ENCODE data around the gene PSMA4. TPM values are rescaled to one million over a fixed set of nuclear protein-coding genes. Genes with fewer than 3 reads are reported as not detected.
A peak's percentile ranks its signal among the peaks of the same experiment; 100 is the strongest.

PSMA4 gene
- total and polyA plus RNA-seq, 2 donors (not counting 1 experiment from before 2014, with no cell fraction given), result 54.6 to 95.9 TPM

DNA sequence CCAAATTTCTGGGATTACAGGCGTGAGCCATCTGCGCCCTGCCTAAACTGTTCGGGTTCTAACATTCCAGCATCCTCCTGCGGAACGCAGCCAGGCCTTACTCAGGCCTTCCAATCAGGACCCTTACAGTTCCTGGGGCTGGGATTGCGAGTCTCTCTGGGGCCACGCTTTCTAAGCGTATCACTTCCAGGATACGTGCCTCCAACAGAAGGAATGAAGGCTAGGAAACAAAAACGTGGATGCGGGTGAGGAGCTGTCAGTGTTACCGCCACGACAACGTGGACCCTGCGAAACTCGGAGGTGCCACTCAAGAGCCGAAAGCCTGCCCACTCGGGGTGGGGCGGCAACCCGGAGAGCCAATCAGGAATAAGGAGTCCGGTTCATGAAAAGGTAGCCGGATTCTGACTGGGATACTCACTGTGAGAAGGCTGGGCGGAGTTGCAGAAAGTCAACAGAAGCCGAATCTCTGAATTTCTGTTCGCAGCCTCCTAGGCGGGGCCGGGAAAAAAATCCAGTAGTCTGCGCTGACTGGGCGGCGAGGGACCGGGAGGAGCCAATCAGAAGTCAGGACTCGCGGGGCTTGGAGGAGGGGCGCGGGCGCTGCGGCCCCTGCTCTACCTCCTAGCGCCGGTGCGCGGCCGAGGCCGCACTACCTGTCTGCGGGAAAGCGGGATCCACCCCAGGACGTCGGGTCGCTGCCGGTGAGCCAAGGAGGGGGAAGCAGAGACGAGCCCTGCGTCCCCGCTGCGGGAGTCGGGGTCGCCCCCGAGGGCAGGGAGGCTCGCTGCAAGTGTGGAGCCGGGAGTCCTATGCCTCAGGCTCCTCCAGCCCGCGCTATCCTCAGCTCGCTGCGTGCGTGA is 33.0 kb upstream of the PSMA4 start, which contains the start of gene HYKK:
Gene HYKK (plus strand): TSS at position 607 of the 860 bp plus-strand sequence. CDS start 5,512 bp downstream, outside the sequence.
- TF ChIP-seq, protein P1, sequence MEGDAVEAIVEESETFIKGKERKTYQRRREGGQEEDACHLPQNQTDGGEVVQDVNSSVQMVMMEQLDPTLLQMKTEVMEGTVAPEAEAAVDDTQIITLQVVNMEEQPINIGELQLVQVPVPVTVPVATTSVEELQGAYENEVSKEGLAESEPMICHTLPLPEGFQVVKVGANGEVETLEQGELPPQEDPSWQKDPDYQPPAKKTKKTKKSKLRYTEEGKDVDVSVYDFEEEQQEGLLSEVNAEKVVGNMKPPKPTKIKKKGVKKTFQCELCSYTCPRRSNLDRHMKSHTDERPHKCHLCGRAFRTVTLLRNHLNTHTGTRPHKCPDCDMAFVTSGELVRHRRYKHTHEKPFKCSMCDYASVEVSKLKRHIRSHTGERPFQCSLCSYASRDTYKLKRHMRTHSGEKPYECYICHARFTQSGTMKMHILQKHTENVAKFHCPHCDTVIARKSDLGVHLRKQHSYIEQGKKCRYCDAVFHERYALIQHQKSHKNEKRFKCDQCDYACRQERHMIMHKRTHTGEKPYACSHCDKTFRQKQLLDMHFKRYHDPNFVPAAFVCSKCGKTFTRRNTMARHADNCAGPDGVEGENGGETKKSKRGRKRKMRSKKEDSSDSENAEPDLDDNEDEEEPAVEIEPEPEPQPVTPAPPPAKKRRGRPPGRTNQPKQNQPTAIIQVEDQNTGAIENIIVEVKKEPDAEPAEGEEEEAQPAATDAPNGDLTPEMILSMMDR (IDR thresholded peaks at IDR 0.05), result no peak
- no peak for TF ChIP-seq EZH2 (IDR thresholded peaks at IDR 0.05; ENCODE audit: borderline replicate concordance, insufficient read depth, low read depth, low read length, poor library complexity, severe bottlenecking)
- ATAC-seq (ENCODE audit: low read depth) (peak; percentile 80), DNase-seq (peak; percentile 63)
- POLR2A ChIA-PET, result no interaction called here
- WGBS (ENCODE audit: insufficient coverage), result 4% methylated on average over 63 of the region's 63 CpGs
- peak within 1 kb of the TSS; percentile 90 for H3K4me3 Mint-ChIP-seq
- H3K27me3 Mint-ChIP-seq, result peaks cover 20% of the 10 kb centered on the region
- Histone ChIP-seq H3K4me2 (replicated peaks; ENCODE audit: low read depth, low read length, poor library complexity, severe bottlenecking) (peak within 1 kb of the TSS; percentile 91), H3K4me3 (ENCODE audit: control extremely low read depth in 1 of 5, extremely low read depth in 1 of 5, insufficient read depth in 1 of 5, low read depth in 2 of 5, low read length in 4 of 5) (peak within 1 kb of the TSS; percentile 60 to 96 (median 70)), H3K36me3 (replicated peaks in 1 of 2; ENCODE audit: control extremely low read depth in 1 of 2, control insufficient read depth in 1 of 2, extremely low read depth in 1 of 2, insufficient read depth in 2 of 2, low read length in 1 of 2) (no peaks in the 10 kb centered on the region), H3K79me2 (ENCODE audit: control insufficient read depth, insufficient read depth, low read length) (no peaks in the 10 kb centered on the region), H3K27ac (ENCODE audit: low read length in 2 of 2) (no peak within 1 kb of the TSS), H3K4me1 (ENCODE audit: control insufficient read depth in 2 of 2, insufficient read depth in 2 of 2, low read length in 2 of 2) (peaks cover 10 to 14% of the 10 kb centered on the region in 2 donors), H4K20me1 (ENCODE audit: control insufficient read depth, insufficient read depth, low read length, poor library complexity, severe bottlenecking) (no peaks in the 10 kb centered on the region), H3K9ac (ENCODE audit: low read length) (peak within 1 kb of the TSS; percentile 88), H3K9me3 (ENCODE audit: control extremely low read depth in 1 of 3, control insufficient read depth in 2 of 3, insufficient read depth in 1 of 3, low read length in 2 of 3) (no peaks in the 10 kb centered on the region), H3K27me3 (replicated peaks in 1 of 4; ENCODE audit: control extremely low read depth in 1 of 4, control insufficient read depth in 3 of 4, insufficient read depth in 4 of 4, low read length in 3 of 4) (peaks cover 0 to 18% (median 6%) of the 10 kb centered on the region in 4 experiments), H2AFZ (ENCODE audit: insufficient read depth, low read depth, low read length, poor library complexity, severe bottlenecking) (peak within 1 kb of the TSS; percentile 95)
- H3K9me3 Mint-ChIP-seq (ENCODE audit: insufficient read depth), result no peaks in the 10 kb centered on the region
- intact Hi-C loops (cut with micrococcal nuclease), result loop anchor here (1.0 kb wide), 1 partner anchor 33 kb away; the partner anchor contains the start of gene PSMA4
- H3K4me1 Mint-ChIP-seq, result peaks cover 16% of the 10 kb centered on the region
- H3K27ac Mint-ChIP-seq, result peak within 1 kb of the TSS; percentile 41
- CTCF ChIA-PET, result no interaction called here

DNA sequence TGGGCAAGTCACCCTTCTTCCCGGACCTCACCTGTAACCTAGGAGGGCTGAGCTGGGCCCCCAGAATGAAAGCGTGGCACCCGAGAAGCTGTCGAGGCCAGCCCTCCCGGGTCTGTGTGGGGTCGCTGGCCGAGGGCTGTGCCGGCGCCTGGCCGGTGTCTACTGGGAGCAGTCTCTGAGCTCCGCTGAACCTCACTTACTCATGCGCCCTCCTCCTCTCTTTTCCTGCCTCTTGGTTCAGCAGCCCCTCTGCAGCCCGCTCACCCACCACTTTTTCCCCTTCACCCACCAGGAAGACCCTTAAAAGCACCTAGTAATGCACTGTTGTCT is 32.4 kb upstream of the PSMA4 start:
- Mint-ChIP-seq H3K27me3 (peaks cover 20% of the 10 kb centered on the region), H3K4me1 (peaks cover 16% of the 10 kb centered on the region), H3K4me3 (peak overlapping the region; percentile 90), H3K27ac (no peak overlapping the region), H3K9me3 (ENCODE audit: insufficient read depth) (no peaks in the 10 kb centered on the region)
- no peak overlapping the region for H3K27ac ChIP-seq (ENCODE audit: low read length in 2 of 2)
- no peaks in the 10 kb centered on the region for H3K9me3 ChIP-seq (ENCODE audit: control extremely low read depth in 1 of 3, control insufficient read depth in 2 of 3, insufficient read depth in 1 of 3, low read length in 2 of 3)
- CTCF ChIA-PET, result no interaction called here
- H3K79me2 ChIP-seq (ENCODE audit: control insufficient read depth, insufficient read depth, low read length), result no peaks in the 10 kb centered on the region
- ATAC-seq (ENCODE audit: low read depth), result peak; percentile 32
- H3K4me2 ChIP-seq (replicated peaks; ENCODE audit: low read depth, low read length, poor library complexity, severe bottlenecking), result peak overlapping the region; percentile 91
- under 1% methylated on average over 12 of the region's 13 CpGs for WGBS (ENCODE audit: insufficient coverage)
- peak overlapping the region in 4 of 5 experiments; percentile 60 to 96 (median 71) for H3K4me3 ChIP-seq (ENCODE audit: control extremely low read depth in 1 of 5, extremely low read depth in 1 of 5, insufficient read depth in 1 of 5, low read depth in 2 of 5, low read length in 4 of 5)
- H3K9ac ChIP-seq (ENCODE audit: low read length), result peak overlapping the region; percentile 88
- peaks cover 10 to 14% of the 10 kb centered on the region in 2 donors for H3K4me1 ChIP-seq (ENCODE audit: control insufficient read depth in 2 of 2, insufficient read depth in 2 of 2, low read length in 2 of 2)
- DNase-seq, result no peak
- intact Hi-C loops (cut with micrococcal nuclease), result loop anchor here (1.0 kb wide), 1 partner anchor 33 kb away; the partner anchor contains the start of gene PSMA4
- no peak for TF ChIP-seq EZH2 (IDR thresholded peaks at IDR 0.05; ENCODE audit: borderline replicate concordance, insufficient read depth, low read depth, low read length, poor library complexity, severe bottlenecking)
- TF ChIP-seq, protein P1 (IDR thresholded peaks at IDR 0.05), result no peak
- H3K27me3 ChIP-seq (replicated peaks in 1 of 4; ENCODE audit: control extremely low read depth in 1 of 4, control insufficient read depth in 3 of 4, insufficient read depth in 4 of 4, low read length in 3 of 4), result peaks cover 0 to 18% (median 6%) of the 10 kb centered on the region in 4 experiments
- no peaks in the 10 kb centered on the region for H4K20me1 ChIP-seq (ENCODE audit: control insufficient read depth, insufficient read depth, low read length, poor library complexity, severe bottlenecking)
- no peaks in the 10 kb centered on the region for H3K36me3 ChIP-seq (replicated peaks in 1 of 2; ENCODE audit: control extremely low read depth in 1 of 2, control insufficient read depth in 1 of 2, extremely low read depth in 1 of 2, insufficient read depth in 2 of 2, low read length in 1 of 2)
- peak overlapping the region; percentile 95 for H2AFZ ChIP-seq (ENCODE audit: insufficient read depth, low read depth, low read length, poor library complexity, severe bottlenecking)
- POLR2A ChIA-PET, result no interaction called here

All from B cell (primary cell).